Stimulated activated CD8-positive, alpha-beta memory T cell treated with anti-CD3 and anti-CD28 coated beads, Interleukin-4, amount 100 ng/mL, for 24 hours (primary cell): ENCODE results near the gene FBRSL1.
A peak's percentile ranks its signal among the peaks of the same experiment; 100 is the strongest.
"Not testable (repeated sequence)": the region's sequence is repeated elsewhere in the genome, so short reads cannot be mapped to it uniquely, and the experiment has no call there.

ENCODE experiments used
- DNase-seq: peaks from one replicate; pipeline ENCODE4 v3.0.0-alpha.2; 2020; ENCODE audit warnings: low read depth

FBRSL1 gene

DNA sequence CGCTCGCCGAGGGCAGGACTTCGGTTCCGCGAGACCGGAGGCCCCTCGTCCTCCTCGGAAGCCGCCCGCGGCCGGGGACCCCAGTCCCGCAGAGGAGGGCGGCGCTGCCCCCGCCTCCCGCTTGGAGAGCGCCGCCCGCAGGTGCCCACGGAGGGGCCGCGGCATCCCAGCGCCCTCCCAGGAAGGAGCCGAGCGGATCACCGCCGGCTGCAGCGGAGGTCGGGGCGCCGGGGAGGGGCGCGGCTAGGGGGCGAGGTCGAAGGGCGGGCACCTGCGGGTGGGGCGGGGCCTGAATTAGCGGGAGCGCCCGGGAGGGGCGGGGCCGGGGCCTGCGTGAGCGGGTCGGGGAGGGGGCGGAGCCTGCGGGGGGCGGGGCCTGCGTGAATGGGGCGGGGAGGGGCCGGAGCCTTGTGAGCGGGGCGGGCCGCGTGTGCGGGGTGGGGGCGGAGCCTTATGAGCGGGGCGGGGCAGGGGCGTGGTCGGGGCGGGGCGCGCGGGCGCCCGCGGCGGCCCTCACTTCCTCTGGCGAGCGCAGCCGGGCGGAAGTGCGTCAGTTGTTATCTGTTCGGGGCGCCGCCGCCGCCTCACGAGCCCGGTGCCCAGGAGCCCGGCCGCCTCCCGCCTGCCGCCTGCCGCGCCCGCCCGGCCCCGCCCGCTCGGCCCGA, at the start of gene FBRSL1:
FBRSL1 (plus strand) TSS at position 550 of the 665 bp plus-strand sequence.
- peak; percentile 89 for DNase-seq

DNA sequence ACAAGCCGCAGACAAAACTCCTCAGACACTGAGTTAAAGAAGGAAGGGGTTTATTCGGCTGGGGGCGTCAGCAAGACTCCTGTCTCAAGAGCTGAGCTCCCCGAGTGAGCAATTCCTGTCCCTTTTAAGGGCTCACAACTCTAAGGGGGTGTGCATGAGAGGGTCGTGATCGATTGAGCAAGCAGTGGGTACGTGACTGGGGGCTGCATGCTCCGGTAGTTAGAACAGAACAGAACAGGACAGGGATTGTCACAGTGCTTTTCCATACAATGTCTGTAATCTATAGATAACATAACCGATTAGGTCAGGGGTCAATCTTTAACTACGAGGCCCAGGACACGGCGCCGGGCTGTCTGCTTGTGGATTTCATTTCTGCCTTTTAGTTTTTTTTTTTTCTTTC, 49.5 kb upstream of the FBRSL1 start:
- DNase-seq: not testable (repeated sequence)

DNA sequence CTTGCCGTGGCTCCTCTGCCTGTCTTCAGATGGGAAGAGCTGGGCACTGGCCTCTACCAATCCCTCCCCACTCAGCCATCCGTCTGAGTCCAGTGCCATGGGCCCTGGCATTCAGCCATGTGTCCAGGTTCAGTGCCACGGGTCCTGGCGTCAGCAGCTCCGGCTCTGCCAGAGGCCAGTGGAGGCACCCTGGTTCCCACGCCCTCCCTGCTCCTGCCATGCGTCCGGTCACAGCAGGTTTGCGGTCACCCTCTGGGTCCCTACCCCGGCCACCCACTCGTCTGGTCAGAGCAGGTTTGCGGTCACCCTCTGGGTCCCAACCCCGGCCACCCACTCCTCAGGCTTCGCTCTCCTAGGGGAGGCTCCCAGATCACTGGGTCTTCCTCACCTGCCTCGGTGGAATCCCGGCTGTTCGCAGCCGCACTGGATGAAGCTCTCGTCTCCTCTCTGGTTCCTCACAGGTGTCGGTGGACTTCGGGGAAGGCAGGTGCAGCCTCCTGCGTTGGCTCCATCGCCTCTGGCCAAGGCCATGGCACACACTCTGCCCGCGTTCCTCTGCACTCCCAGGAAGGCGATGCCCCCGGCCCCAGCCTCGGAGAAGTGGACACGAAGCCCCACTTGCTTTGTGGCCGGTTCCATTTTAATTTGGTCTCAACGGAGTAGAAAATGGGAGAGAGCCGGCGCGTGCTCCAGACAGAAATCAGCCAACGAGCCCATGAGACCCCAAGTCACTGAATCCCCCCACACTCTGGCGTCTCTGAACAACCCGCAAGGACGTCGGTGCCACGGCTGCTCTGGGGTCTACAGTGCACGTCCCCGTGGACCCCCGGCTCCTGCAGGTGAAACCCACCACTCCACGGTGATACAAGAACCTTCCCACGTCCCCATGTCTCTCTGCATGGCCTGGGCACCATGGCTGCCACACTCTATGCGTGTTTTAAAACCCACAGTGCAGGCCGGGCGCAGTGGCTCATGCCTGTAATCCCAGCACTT, 47.8 kb upstream of the FBRSL1 start:
- no peak for DNase-seq

DNA sequence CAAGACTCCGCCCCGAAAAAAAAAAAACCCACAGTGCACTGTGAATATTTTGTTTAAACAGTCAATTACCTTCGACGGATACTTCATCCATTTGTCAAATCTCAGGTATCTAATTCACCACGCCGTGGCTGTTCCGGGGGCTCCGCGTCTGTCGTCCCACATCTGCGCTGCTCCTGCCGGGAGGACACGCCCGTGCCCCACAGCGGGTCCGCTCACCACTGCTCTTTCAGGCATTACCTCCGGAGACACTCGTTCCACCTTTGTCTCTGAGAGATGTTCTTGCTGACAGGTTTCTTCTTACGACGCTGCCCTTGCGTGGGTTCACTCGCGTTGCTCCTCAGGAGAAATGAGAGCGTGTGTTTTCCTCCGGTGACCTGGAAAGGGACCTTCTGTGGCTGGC, 46.9 kb upstream of the FBRSL1 start:
- no peak for DNase-seq

DNA sequence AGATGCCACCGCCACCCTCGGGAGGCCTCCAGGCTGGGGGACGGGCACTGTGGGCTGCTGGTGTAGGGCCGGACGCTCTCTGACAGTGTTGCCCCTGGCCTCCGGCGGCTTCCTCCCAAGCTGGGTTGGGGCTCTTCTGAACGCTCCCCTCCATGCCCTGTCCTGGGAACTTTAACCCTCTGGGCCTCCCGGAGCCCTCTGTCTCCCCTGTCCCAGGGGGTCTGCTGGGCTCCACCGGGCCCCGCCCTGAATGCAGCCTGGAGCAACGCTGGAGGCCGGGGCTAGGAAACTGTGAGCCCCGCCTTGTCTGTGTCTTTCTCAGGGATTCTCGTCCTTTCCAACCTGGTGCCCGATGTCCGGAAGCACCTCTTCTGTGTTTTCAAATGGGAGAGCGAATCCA, 45.7 kb upstream of the FBRSL1 start:
- no peak for DNase-seq

DNA sequence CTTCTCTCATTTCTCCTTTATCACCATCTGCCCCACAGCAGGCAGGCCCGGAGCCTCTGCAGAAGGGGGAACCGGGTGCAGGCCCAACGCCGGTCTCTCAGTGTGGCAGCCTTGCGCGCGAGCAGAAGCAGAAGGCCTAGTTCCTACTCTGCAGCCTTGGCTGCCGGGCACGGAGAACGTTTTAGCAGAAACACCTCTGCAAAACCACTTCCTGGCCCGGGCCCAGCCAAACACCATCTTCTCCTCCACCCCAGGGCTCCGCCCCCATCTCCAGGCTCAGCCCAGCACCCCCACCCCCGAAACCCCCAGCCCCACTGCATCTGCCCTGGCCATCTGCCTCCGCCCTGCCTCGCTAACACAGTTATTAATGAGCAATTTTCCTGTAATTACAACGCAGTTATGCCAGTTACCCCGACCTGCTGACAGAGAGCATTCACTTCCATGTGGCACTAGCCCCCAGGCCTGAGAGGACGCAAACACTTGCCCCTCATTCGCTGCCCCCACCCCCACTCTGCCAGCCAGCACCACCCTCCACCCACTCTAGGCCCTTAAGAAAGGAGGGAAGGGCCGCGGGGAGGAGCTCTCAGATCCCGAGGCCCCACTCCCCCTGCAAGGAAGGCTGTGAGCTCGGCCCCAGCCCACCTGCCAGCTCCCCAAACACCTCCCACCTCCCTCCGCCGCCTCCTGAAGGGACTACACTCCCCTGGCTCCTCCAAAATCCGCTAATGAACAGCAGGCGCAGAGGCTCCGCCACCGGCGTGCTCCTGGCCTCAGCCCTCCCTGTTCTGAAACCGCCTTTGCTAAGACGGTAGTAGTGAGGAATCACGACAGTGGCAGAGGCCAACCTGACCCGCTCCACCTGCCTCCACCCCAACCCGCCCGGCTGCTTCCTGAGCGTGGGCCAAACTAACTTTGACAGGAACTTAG, 44.7 kb upstream of the FBRSL1 start:
- DNase-seq: peak; percentile 72

DNA sequence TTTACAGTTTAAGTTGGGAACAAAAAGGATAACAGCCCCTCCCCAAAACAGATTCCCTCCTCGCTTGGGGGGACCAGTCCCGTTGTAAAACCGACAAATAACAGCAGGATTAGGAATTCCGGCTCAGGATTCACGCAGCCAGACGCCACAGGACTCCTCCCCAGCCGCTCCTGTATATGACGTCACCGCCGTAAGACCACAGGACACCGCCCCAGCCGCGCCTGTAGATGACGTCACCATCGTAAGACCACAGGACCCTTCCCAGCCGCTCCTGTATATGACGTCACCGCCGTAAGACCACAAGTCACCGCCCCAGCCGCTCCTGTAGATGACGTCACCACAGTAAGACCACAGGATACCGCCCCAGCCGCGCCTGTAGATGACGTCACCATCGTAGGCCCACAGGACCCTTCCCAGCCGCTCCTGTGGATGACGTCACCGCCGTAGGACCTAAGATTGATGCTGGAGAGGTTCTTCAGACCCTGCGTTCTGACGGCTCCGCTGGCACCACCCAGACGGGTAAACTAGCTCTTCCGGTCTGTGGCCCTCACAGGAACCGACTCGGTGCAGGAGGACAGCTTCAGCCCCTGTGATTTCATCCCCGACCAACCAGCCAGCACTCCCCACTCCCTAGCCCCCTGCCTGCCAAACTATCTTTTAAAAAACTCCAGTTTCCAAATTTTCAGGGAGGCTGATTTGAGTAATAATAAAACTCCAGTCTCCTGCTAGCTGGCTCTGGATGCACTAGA, 43.9 kb upstream of the FBRSL1 start:
- DNase-seq: peak; percentile 43

- no peak for DNase-seq
Measured at GRCh38 chr12:132446633-132447326, 43.2 kb upstream of the FBRSL1 start.

DNA sequence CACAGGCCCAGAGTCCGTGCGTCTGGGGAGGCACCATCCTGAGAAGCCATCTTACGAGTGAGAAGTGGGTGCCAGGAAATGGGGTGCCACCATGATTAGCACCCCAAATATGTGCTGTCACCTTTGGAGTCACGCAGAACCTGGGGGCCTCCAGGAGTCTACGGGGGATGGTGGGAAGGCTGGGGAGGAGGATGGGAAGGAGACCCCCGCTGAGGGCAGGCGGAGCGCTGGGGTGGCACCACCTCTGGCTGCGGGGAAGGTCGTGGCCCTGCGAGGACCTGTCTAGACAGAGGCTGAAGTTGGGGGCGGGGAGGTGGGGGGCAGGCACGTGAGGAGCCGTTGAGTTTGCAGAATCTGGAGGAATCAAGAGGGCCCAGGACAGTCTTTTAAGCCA, 42.6 kb upstream of the FBRSL1 start:
- no peak for DNase-seq

GRCh38 chr12:132447731-132448462, 42.1 kb upstream of the FBRSL1 start:
- no peak for DNase-seq

- DNase-seq: no peak
Measured at GRCh38 chr12:132448463-132448820, 41.5 kb upstream of the FBRSL1 start.

- no peak for DNase-seq
Measured at GRCh38 chr12:132449565-132450417, 40.2 kb upstream of the FBRSL1 start.

GRCh38 chr12:132450418-132451171, 39.4 kb upstream of the FBRSL1 start:
- DNase-seq: no peak

DNA sequence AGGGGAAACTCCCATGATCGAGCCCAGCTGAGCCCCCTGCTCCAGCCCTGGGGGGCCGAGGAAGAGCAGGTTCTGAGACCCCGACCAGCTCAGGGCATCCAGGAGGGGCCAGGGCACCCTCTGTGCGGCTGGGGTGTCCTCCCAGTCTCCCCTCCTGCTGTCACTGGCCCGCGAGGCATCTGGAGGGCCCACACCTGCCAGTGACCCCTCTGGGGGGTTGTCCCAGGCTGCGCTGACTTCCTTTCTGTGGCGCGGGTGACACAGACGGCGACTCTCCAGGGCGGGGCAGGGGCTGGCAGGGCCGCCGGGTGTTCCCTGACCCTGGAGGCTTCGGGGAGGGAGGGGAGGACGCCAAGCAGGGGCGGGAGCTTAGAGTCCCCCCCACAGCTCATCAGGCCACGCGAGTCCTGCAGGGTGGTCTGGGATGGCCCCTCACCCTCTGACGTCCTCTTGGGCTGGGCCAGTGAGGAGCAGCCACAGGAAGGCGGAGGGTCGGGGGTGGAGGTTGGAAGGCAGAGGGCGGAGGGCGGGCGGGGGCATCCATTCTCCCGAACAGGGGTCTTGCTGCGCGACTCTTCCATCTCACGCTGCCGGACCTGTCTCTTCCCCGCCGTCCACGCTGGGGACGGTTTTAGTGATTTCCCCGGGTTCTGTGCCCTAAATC, 38.6 kb upstream of the FBRSL1 start:
- DNase-seq: no peak

DNA sequence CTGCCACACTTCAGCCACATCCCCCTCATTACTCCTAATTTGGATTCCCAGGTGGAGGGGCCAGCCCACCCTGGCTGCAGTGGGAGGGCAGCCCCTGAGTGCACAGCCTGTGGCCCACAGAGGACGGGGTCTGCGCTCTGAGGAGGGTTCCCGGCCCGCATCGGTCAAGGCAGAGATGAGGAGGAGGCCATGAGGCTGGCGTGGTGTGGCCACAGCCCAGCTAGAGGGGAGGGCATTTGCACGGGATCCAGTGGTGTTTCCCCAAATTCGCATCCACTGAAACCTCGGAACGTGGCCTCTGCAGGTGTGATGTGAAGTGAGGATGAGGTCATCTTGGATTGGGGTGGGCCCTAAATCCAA, 38.1 kb upstream of the FBRSL1 start:
- DNase-seq: no peak

GRCh38 chr12:132452596-132453350, 37.2 kb upstream of the FBRSL1 start:
- no peak for DNase-seq
